ENCODE measurements around the gene RRAGB. TPM values are rescaled to one million over a fixed set of nuclear protein-coding genes. Genes with fewer than 3 reads are reported as not detected.

RRAGB gene
- total RNA-seq, 1 experiment from 2014 or later: 23.3 TPM

DNA sequence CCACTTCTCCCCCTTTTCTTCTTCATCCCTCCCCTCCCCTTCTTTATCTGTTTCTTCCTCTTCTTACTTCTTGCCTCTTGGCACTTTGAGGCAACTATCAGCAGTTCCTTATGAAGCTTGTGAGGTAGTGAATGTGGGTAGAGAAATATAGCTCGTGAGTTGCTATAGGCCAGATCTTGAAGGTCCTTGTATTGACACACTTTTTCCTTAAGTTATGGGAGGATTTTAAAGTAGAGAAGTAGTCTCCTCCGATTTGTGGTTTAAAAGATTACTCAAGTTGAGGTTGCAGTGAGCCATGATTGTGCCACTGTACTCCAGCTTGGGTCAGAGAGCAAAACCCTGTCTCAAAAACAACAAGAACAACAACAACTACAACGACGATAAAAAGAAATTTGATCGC is 3.4 kb upstream of the RRAGB start:
- H3K9me3 ChIP-seq (ENCODE audit: insufficient read depth, low read depth): no peaks in the 10 kb centered on the region; the same call in 1 of the 2 replicates
- no peak overlapping the region for H3K27ac ChIP-seq
- H3K27me3 ChIP-seq (ENCODE audit: insufficient read depth, low read depth): no peaks in the 10 kb centered on the region
- no peaks in the 10 kb centered on the region for H3K9me2 ChIP-seq (ENCODE audit: insufficient read depth)
- no peak overlapping the region for H3K4me2 ChIP-seq
- H4K20me1 ChIP-seq (ENCODE audit: insufficient read depth): no peaks in the 10 kb centered on the region
- POLR2A ChIA-PET (ENCODE audit: unreplicated experiment): no interaction called here
- no peak for TF ChIP-seq EZH2 (IDR thresholded peaks at IDR 0.05; ENCODE audit: low read depth)
- TF ChIP-seq, protein P1, sequence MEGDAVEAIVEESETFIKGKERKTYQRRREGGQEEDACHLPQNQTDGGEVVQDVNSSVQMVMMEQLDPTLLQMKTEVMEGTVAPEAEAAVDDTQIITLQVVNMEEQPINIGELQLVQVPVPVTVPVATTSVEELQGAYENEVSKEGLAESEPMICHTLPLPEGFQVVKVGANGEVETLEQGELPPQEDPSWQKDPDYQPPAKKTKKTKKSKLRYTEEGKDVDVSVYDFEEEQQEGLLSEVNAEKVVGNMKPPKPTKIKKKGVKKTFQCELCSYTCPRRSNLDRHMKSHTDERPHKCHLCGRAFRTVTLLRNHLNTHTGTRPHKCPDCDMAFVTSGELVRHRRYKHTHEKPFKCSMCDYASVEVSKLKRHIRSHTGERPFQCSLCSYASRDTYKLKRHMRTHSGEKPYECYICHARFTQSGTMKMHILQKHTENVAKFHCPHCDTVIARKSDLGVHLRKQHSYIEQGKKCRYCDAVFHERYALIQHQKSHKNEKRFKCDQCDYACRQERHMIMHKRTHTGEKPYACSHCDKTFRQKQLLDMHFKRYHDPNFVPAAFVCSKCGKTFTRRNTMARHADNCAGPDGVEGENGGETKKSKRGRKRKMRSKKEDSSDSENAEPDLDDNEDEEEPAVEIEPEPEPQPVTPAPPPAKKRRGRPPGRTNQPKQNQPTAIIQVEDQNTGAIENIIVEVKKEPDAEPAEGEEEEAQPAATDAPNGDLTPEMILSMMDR (conservative IDR thresholded peaks at IDR 0.05): no peak
- intact Hi-C loops (cut with micrococcal nuclease; ENCODE audit: unreplicated experiment): loop anchor here (10.0 kb wide), 1 partner anchor 1011 kb away; the partner anchor contains the start of gene NBDY
- no peaks in the 10 kb centered on the region for H3K36me3 ChIP-seq (ENCODE audit: low read depth)
- H2AFZ ChIP-seq: no peak overlapping the region
- CTCF ChIA-PET: no interaction called here
- H3F3A ChIP-seq (ENCODE audit: insufficient read depth, low read depth): peaks cover 7% of the 10 kb centered on the region; the same call in 1 of the 2 replicates
- peaks cover 7% of the 10 kb centered on the region; the same call in 1 of the 2 replicates for H3K4me1 ChIP-seq (replicated peaks; ENCODE audit: insufficient read depth)
- no peak for DNase-seq
- peaks cover 9% of the 10 kb centered on the region for H3K79me2 ChIP-seq (ENCODE audit: low read depth)
- no TSS peak for BruUV-seq (replicated peaks)
- no peak overlapping the region for H3K4me3 ChIP-seq

DNA sequence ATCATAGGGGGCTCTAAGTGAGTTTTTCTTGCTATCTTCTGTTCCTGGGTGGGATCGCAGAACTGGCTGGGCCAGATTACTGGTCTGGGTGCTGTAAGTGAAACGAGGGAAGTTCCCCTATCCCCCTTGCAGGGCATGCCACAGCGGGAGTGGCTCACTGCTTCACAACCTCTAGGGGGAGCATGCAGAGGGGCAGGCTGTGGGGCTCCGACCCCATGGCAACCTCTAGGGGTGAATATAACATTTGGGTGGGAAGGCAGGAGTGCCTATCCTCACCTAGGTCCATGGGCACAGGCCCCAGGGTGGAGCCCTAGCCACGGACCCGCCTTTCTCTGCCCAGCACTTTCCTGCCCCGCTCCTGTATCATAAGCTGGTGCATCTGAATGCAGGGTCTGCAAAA is 1.7 kb upstream of the RRAGB start:
- peaks cover 4% of the 10 kb centered on the region; the same call in 1 of the 2 replicates for H3K36me3 ChIP-seq (ENCODE audit: low read depth)
- H3K9me2 ChIP-seq (ENCODE audit: insufficient read depth): no peaks in the 10 kb centered on the region
- no peaks in the 10 kb centered on the region for H3K9me3 ChIP-seq (ENCODE audit: insufficient read depth, low read depth)
- no peaks in the 10 kb centered on the region for H3K27me3 ChIP-seq (ENCODE audit: insufficient read depth, low read depth)
- BruUV-seq (replicated peaks): no TSS peak
- no peak for DNase-seq
- no peak overlapping the region for H2AFZ ChIP-seq
- no peak overlapping the region for H3K27ac ChIP-seq
- H4K20me1 ChIP-seq (ENCODE audit: insufficient read depth): no peaks in the 10 kb centered on the region
- H3F3A ChIP-seq (ENCODE audit: insufficient read depth, low read depth): peaks cover 7% of the 10 kb centered on the region; the same call in 1 of the 2 replicates
- no peak overlapping the region for H3K4me2 ChIP-seq
- POLR2A ChIA-PET (ENCODE audit: unreplicated experiment): interaction anchor here (0.6 kb wide), 1 partner anchor 193 kb away, joined by 5 read pairs; no protein-coding TSS in a partner anchor
- H3K4me1 ChIP-seq (replicated peaks; ENCODE audit: insufficient read depth): peaks cover 11% of the 10 kb centered on the region; the same call in 1 of the 2 replicates
- no peak overlapping the region for H3K4me3 ChIP-seq
- intact Hi-C loops (cut with micrococcal nuclease; ENCODE audit: unreplicated experiment): loop anchor here (5.0 to 10.0 kb wide), 3 partner anchors 516 to 1571 kb away; partner anchors contain the start of genes FAAH2, KLF8 and NBDY
- H3K79me2 ChIP-seq (ENCODE audit: low read depth): peaks cover 17% of the 10 kb centered on the region
- CTCF ChIA-PET: no interaction called here
- TF ChIP-seq EZH2 (IDR thresholded peaks at IDR 0.05; ENCODE audit: low read depth): no peak
- TF ChIP-seq, protein P1 (conservative IDR thresholded peaks at IDR 0.05): no peak

- intact Hi-C loops (cut with micrococcal nuclease; ENCODE audit: unreplicated experiment): loop anchor here (1.0 to 10.0 kb wide), 4 partner anchors 191 to 1570 kb away; partner anchors contain the start of genes FAAH2, KLF8 and NBDY
- no peaks in the 10 kb centered on the region for H3K27me3 ChIP-seq (ENCODE audit: insufficient read depth, low read depth)
- no peak for DNase-seq
- CTCF ChIA-PET: interaction anchor here (1.0 to 1.4 kb wide), 3 partner anchors 191 to 1078 kb away, joined by 3 to 4 read pairs (median 3); no protein-coding TSS in a partner anchor
- peaks cover 17% of the 10 kb centered on the region for H3K79me2 ChIP-seq (ENCODE audit: low read depth)
- peaks cover 4% of the 10 kb centered on the region; the same call in 1 of the 2 replicates for H3K36me3 ChIP-seq (ENCODE audit: low read depth)
- TF ChIP-seq, protein P1 (conservative IDR thresholded peaks at IDR 0.05): no peak
- no peak for TF ChIP-seq EZH2 (IDR thresholded peaks at IDR 0.05; ENCODE audit: low read depth)
- POLR2A ChIA-PET (ENCODE audit: unreplicated experiment): interaction anchor here (0.8 kb wide), 1 partner anchor 192 kb away, joined by 3 read pairs; no protein-coding TSS in a partner anchor
- H4K20me1 ChIP-seq (ENCODE audit: insufficient read depth): no peaks in the 10 kb centered on the region
- H3K4me3 ChIP-seq: peak overlapping the region; percentile 91; the same call in 1 of the 2 replicates
- BruUV-seq (replicated peaks): no TSS peak
- H3K9me3 ChIP-seq (ENCODE audit: insufficient read depth, low read depth): no peaks in the 10 kb centered on the region
- peaks cover 7% of the 10 kb centered on the region; the same call in 1 of the 2 replicates for H3F3A ChIP-seq (ENCODE audit: insufficient read depth, low read depth)
- H2AFZ ChIP-seq: peak overlapping the region; percentile 88
- H3K27ac ChIP-seq: 0 out of 2 replicates have a peak overlapping the region, but pooled peaks have one; percentile 17
- H3K4me2 ChIP-seq: peak overlapping the region; percentile 95
- no peaks in the 10 kb centered on the region for H3K9me2 ChIP-seq (ENCODE audit: insufficient read depth)
- peaks cover 11% of the 10 kb centered on the region; the same call in 1 of the 2 replicates for H3K4me1 ChIP-seq (replicated peaks; ENCODE audit: insufficient read depth)
These were observed 612 bp upstream of the RRAGB start for GRCh38 chrX:55716937-55717336.
